Activated CD8-positive, alpha-beta memory T cell treated with anti-CD3 and anti-CD28 coated beads, Interleukin-2, amount 50 U/mL, for 24 hours (primary cell): ENCODE measurements around the gene TRPC4AP.
"Not testable (repeated sequence)": the region's sequence is repeated elsewhere in the genome, so short reads cannot be mapped to it uniquely, and the experiment has no call there.

Experiments used
- DNase-seq: peaks from one replicate; pipeline ENCODE4 v3.0.0-alpha.2; 2020; ENCODE audit errors: extremely low read depth

Gene TRPC4AP, protein sequence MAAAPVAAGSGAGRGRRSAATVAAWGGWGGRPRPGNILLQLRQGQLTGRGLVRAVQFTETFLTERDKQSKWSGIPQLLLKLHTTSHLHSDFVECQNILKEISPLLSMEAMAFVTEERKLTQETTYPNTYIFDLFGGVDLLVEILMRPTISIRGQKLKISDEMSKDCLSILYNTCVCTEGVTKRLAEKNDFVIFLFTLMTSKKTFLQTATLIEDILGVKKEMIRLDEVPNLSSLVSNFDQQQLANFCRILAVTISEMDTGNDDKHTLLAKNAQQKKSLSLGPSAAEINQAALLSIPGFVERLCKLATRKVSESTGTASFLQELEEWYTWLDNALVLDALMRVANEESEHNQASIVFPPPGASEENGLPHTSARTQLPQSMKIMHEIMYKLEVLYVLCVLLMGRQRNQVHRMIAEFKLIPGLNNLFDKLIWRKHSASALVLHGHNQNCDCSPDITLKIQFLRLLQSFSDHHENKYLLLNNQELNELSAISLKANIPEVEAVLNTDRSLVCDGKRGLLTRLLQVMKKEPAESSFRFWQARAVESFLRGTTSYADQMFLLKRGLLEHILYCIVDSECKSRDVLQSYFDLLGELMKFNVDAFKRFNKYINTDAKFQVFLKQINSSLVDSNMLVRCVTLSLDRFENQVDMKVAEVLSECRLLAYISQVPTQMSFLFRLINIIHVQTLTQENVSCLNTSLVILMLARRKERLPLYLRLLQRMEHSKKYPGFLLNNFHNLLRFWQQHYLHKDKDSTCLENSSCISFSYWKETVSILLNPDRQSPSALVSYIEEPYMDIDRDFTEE

DNA sequence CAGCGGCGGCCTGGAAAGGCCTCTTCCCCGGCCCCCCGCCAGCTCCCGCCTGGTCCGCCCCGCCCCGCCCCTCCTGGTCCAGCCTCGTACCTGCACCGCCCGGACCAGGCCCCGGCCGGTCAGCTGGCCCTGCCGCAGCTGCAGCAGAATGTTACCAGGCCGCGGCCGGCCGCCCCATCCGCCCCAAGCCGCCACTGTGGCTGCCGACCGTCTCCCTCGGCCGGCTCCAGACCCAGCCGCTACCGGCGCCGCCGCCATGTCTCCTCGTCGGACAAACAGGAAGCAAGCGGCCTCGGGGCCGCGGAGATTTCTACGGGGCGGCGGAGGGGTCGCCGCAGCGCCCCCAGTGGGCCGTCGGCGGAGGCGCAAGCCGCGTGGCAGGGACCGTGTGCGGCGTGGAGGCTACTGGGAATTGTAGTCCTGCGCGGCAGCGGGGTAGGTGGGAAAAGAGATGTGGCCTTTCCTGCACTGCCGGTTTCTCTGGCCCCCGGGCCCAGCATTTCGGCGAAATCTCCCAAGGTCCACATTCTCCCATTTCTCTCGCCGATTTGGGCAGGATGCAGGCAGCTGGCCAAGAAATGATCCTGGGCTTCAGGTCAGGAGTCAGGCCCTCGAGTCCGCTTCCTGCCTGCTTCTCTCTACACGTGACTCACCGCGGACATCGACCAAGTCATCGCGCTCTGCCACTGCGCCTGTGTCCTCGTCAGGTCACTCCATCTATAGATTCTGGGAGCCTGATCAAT is at the start of gene TRPC4AP:
TSS of gene TRPC4AP (minus strand) at position 284 of the 743 bp plus-strand sequence. CDS start at position 258, 26 bp downstream.
- DNase-seq, result peak; percentile 56

DNA sequence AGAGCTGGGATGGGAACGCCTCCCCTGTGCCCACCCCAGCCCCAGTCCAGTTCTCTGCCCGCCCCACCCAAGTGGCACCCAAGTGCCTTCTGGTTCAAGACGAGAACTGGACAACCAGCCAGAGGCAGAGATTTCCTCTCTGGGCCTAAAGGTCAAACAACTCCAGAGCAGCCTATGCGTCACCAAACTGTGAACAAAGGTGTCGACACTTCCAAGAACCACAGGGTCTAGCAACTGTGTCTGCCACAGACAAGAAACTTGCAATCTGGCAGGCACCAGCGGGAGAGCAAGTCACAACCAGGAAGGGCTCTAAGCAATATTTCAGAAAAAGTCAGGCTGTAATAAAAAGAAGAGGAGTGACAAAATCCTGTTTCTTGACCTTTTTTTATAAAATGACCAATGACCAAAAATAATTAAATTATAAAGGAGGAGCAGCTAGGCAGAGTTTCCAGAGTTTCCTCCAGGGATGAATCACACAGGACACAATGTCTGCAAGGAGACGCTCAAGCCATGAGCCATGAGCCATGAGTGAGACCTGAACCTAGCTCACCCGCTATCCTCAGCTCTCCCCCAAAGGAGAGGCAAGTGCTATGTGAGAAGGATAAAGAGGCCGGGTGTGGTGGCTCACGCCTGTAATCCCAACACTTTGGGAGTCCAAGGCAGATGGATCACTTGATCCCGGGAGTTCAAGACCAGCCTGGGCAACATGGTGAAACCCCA is 43.4 kb upstream of the TRPC4AP start:
- DNase-seq, result no peak

DNA sequence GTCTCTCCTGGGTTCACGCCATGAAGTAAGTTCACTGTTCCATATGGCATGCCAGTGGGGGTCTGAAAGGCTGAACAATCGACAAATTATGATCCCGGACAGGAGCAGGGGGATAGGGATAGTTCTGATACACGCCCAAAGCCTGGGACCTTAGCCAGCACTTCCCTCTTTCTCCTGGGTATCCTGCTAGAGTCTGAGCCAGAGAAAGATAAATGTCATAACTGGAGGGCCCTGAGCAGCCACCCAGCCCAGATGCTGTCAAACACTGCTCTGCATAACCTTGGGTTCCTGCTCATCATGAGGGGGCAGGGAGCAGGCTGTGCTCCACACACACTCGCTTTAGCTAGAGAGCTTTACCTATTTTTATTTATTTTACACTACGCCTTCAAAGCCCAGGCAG is 42.3 kb upstream of the TRPC4AP start:
- no peak for DNase-seq

DNA sequence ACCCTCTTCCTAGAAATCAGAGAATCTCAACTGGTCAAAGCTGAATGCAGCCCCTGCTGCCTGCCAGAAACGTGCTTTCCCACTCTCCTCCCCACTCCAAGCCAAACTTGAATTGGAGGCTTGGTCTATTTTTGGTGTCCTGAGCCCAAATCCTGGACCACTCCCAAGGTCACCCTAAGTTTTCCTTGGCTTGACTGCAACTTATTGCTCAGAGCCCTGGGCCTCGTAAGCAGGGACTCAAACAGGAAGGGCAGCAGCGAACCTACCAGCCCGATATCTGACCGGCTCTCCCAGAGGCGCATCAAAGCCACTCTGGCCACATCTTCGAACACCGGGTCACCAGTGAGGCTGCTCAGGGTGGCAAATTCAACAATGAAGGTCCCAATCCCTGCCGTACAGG is 41.9 kb upstream of the TRPC4AP start:
- DNase-seq, result no peak

DNA sequence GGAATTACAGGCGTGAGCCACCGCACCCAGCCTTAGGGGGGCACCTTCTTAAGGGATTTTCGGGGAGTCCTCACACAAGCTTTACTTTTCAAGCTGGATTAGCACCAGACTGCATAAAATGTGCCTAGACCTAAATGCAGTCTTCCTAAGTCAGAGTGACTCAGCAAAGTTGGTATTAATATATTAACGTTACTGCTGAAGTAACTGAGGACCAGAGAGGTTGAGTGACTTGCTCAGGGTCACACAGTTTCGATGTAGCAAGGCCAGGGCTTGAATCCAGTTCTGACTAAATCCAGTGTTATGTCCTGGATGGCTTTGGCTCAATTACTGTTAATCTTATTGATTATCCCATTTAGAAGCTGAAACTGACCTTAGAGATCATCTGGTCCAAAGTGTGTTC is 41.1 kb upstream of the TRPC4AP start:
- DNase-seq, result no peak

DNA sequence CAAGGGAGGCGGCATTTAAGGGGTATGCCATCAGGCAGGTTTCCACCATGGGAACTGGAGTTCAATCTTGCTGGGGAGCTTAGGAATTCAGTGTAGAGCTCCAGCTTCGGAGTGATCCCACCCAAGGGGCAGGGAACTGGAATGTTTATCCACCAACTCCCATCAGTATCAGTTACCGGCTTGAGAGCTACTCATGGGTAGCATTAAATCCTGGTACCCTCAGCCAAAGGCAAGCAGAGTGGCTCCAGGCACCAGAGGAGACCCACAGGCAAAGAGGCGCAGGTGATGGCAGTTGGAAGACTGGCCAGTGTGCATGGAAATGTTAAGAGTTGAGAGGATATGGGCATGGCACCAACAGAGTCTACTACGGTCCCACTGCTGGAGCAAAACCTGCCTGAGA is 40.4 kb upstream of the TRPC4AP start:
- no peak for DNase-seq

DNA sequence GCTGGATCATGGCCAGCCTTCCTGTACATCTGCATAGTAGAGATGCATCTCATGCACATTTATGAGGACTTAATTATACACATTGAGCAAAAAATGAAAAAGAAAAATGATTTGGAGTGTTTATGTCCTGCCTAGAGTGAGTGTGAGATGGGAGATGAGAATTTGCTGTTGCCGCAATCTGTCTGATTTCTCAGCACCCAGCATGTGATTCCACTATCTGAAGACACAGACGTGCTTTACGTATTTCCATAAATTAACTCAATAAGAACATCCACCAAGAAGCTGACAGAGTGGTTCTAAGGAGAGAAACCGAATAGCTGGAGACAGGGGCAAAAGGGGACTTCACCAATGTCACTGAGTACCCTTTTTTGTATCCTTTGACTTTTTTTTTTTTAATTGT is 39.3 kb upstream of the TRPC4AP start:
- no peak for DNase-seq

DNA sequence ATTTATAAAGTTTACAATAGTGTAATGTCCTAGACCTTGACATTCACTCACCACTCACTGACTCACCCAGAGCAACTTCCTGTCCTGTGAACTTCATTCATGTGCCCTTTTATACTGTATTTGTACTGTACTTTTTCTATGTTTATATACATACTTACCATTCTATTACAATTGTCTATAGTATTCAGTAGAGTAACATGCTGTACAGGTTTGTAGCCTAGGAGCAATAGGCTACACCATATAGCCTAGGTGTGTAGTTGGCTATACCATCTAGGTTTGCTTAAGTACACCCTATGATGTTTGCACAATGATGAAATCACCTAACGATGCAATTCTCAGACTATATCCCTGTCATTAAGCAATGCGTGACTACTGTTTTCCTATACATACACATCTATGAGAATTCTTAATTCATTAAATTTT is 37.1 kb upstream of the TRPC4AP start:
- no peak for DNase-seq

DNA sequence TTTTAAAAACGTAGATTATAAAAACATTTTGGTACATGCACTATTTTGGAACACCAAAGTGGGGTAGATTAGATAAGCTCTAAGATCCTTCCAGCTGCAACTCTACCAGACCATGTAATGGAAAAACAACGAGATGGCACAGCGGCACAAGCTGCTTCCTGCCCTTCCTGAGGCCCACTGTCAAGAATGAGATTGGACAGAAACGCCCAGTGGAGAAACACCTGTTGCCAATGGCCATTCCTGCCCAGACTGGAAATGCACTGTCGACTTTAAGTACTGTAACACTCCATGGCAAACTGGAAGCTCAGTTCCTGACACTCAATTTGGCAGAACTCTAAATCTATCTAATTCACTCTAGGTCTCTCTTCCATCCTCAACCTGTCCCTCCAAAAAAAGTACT is 33.1 kb upstream of the TRPC4AP start:
- no peak for DNase-seq

DNA sequence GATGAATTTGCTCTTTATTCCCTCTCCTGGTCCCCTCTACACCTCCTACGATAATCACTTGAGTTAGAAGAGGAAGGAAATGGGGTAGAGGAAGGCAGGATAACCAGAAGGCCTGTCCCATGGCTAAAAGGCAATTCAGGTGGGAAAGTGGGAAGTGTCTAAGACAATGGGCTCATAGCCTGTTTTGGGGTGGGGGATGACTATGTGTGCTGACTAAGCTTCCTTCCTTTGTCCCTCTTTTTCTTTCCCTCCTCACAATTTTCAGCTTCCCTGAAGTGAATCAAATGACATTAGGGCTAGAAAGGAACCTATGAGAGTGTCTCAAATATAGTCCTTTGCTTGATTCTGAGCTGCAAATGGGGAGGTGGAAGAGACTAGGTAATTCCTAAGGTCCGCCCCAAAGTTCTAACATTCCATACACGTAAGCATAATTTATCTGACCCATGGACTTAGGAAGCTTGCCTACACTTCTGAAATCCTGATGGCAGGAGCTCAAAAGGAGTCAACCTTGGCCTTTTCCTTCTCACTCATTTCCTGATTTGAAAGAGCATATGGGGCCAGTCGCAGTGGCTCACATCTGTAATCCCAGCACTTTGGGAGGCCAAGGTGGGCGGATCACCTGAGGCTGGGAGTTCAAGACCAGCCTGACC is 30.3 kb upstream of the TRPC4AP start:
- DNase-seq, result no peak

DNA sequence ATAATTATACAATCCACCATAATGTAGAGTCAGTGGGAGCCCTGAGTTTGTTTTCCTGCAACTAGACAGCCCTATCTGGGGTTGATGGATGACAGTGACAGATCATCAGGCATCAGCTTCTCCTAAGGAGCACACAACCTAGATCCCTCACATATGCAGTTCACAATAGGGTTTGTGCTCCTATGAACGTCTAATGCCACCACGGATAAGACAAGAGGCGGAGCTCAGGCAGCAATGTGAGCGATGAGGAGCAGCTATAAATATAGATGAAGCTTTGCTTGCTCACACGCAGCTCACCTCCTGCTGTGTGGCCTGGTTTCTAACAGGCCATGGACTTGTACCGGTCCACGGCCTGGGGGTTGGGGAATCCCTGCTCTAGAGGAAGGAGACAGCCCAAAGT is 28.6 kb upstream of the TRPC4AP start:
- DNase-seq, result no peak

DNA sequence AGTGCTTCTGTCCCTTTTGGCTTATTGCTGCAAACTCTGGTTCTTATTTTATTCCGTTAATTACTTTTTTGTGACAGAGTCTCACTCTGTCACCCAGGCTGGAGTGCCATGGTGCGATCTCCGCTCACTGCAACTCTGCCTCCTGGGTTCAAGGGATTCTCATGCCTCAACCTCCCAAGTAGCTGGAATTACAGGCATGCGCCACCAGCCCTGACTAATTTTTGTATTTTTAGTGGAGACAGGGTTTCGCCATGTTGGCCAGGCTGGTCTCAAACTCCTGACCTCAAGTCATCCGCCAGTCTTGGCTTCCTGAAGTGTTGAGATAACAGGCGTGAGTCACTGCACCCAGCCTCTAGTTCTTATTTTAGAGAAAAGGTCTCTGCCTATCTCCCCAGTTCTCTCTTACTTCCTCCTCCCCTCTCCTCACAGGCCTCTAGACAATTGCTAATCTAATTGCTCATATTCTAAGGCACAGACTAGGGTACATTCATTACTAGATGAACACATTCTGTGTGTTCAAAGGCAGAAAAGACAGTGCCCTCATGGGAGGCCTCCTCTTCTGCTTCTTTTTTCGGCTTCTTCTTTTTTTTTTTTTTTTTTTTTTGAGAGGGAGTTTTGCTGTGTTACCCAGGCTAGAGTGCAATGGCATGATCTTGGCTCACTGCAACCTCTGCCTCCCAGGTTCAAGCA is 27.6 kb upstream of the TRPC4AP start:
- DNase-seq, result no peak

DNA sequence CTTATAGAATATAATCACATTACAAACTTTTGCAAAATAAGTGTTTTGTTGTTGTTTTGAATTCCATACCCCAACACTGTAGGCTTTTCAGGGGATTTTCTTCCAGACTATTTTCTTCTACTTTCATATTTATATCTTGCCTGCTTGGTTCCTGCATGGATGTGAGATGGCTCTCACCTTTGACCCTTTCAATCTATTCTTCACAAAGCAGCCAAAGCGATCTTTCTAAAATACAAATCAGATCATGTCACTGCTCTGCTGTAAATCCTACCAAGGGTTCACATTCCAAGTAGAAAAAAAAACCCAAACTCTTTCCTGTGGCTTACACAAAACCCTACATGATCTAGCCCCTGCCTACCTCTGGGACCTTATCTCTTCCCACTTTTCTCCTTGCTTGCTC is 25.0 kb upstream of the TRPC4AP start:
- no peak for DNase-seq

DNA sequence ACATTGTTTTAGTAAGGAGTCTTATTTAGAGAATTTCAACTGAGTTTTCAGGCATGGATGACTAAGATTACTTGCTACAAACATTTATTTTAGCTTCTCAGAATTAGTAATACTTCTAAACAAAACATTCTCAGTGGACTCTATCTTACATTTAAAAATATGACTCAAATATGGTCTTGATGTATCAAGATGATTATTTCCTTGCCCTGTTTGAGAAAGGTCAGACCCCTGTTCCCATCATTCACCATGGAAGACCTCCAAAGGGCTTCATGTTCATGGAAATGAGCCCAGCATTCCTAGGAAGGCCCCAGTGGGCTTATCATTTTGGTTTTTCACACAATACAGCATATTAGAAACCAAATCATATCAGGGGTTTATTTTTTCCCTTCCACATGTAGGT is 24.6 kb upstream of the TRPC4AP start:
- DNase-seq, result no peak

DNA sequence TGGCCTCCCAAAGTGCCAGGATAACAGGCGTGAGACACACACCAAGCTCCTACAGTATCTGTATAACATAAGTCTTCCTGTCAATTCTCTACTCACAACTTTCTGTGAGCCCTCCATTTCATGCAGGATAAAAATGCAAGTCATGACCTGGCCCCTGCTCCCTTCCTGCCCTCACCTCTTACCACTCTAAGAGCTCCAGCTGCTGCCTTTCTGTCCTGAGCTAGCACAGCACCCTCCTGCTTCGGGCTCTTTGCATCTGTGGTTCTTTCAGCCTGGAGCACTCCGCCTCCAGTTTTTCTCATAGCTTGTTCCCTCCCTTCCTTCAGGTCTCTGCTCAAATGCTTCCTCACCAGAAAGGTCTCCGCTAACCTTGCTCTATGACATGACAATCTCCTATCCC is 23.7 kb upstream of the TRPC4AP start:
- DNase-seq, result no peak

DNA sequence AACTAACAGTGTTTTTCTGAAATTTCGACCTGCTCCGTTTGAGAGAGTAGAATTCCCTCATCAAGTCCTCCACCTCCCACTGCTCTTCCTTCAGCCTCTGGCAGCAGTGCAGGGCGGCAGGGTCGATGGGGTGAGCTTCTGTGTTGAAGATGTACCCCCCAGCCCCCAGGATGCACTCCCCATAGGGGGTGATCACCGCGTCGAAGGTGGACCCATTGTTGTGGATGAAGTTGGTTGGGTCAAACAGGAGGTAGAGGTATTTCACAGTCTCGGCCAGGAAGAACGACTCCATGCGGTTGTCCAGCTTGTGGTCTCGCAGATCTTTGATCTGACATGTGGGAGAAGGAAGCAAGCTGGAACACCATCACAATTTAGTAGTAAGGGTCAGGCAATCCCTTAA is 23.0 kb upstream of the TRPC4AP start:
- DNase-seq, result no peak

DNA sequence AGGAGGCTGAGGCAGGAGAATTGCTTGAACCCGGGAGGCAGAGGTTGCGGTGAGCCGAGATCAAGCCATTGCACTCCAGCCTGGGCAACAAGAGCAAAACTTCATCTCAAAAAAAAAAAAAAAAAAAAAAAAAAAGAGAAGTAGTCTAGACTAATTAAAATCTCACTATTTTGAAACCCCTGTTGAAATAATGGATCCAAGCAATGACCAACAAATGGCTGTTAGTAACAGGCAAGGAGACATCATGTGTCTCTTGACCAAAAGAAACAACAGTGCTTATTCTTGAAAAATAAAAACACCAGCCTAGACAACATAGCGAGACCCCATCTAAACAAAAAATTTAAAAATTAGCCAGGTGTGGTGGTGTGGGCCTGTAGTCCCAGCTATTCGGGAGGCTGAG is 19.7 kb upstream of the TRPC4AP start:
- DNase-seq, result not testable (repeated sequence)

DNA sequence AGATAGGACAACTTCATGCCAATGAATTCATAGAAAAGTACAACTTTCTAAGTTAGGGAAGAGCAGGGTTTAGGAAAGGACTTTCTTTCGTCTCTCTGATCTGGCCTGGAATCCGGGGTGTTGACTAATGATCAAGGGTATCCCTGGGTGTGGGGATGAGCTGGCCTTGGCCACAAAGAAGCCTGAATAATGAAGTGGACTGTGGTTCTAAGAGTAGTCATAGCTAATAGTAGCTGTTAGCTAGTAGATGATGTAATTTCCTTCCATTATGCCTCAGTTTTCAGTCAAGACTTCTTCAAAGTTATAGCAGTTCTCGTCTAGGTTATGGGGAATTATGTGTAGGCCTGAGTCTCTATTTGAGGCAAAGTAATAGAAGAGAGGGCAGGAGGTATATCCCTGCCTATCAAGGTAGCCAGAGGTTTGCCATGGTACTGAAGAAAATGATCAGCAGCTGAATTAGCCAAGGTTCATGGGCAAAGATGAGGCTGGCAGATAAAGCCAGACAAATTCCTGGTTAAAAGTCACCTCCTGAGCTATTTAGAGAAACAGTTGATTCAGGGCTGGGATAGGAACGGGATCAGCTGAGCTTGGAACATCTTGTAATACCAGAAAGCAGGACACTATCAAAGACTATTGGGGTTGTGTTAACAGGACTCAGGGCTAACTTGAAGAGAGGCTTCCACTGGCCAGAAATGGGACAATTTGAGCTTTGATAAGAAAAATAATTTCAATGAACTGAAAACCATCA is 18.7 kb upstream of the TRPC4AP start:
- no peak for DNase-seq

DNA sequence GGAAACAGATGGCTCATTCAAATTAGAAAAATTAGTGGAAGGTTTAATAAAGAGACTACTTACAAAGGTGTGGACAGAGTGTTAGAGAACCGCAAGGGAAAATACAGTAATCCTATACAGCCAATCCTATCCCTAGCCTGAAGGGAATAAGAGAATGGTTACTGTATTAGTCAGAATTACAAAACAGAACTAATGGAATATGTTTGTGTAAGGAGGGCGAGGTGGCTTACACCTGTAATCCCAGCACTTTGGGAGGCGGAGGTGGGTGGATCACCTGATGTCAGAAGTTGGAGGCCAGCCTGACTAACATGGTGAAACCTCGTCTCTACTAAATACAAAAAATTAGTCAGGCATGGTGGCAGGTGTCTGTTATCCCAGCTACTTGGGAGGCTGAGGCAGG is 16.3 kb upstream of the TRPC4AP start:
- DNase-seq, result no peak

DNA sequence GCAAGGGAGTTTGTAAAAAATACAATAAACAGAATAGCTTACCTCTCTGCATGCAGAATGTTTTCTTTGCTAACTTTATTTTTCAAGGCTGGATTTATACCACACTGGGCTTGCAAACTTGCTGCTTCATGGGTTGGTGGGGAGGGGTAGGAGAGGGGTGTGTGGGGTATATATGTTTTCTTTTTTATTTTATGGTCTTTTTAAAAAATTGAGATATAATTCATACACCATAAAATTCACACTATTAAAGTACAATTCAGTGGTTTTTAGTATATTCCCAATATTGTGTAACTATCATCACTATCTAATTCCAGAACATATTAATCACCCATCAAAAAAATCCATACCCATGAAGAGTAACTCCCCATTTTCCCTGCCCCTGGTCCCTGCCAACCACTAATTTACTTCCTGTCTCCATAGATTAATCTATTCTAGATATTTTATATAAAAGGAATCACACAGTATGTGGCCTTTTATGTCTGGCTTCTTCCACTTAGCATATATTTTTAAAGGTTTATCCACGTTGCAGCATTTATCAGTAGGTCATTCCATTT is 14.3 kb upstream of the TRPC4AP start:
- DNase-seq, result no peak
